Psoas muscle (tissue), 8 donors: ENCODE measurements around the gene WDR35. TPM values are rescaled to one million over a fixed set of nuclear protein-coding genes. Genes with fewer than 3 reads are reported as not detected.

Experiments used
- ATAC-seq, 4 donors: fragments of 200-7000 bp; cut with Tn5 transposase; one replicate each; pipeline ENCODE4 v1.9.1; 2020; ENCODE audit warnings: moderate library complexity in 3 of 4, mild to moderate bottlenecking in 2 of 4
- DNase-seq, 2 donors: peaks; one replicate each; pipeline ENCODE4 v3.0.0-alpha.2; 2020
- H3K27ac ChIP-seq: fragments of 200-600 bp; one replicate; pipeline ENCODE4 v1.8.0; 2022
- H3K27me3 ChIP-seq, 3 donors: fragments of 200-600 bp in 1 of 3; one replicate each; pipeline versions ENCODE4 v1.6.1 to v1.8.0; 2013 to 2022; ENCODE audit warnings: low read length in 2 of 3, mild to moderate bottlenecking in 2 of 3, moderate library complexity in 1 of 3; ENCODE audit not compliant: insufficient read depth in 3 of 3
- H3K36me3 ChIP-seq, 2 donors: fragments of 200-600 bp in 1 of 2; one replicate each; pipeline versions ENCODE4 v1.6.1 to v1.8.0; 2013 to 2022; ENCODE audit warnings: low read depth in 1 of 2, mild to moderate bottlenecking in 1 of 2, moderate library complexity in 1 of 2; ENCODE audit not compliant: insufficient read depth in 1 of 2
- H3K4me1 ChIP-seq: fragments of 200-600 bp; one replicate; pipeline ENCODE4 v1.8.0; 2022
- H3K4me3 ChIP-seq: fragments of 200-600 bp; one replicate; pipeline ENCODE4 v1.8.0; 2022; ENCODE audit warnings: mild to moderate bottlenecking
- H3K9me3 ChIP-seq: fragments of 200-600 bp; one replicate; pipeline ENCODE4 v1.8.0; 2022
- WGBS, 3 donors: extraction: QIAGEN DNeasy Blood & Tissue Kit; methylation state at CpG; one replicate each; pipeline versions ENCODE4 v1.1.6 to v1.1.7; 2013; 5-methylcytosine and 5-hydroxymethylcytosine counted together
- intact Hi-C, 2 donors: fragments of 100-400 bp; cut with DNase I; formaldehyde crosslinking; loops; one replicate each; pipeline versions ENCODE4 v1.11.0 to v1.14.2; 2022
- polyA plus RNA-seq, 3 donors: library from polyadenylated mRNA; stranded (reverse); fragments of 200-250 nt; gene quantifications; one replicate each; pipeline ENCODE4 v1.2.3, GENCODE V29; 2013
- total RNA-seq, 4 donors: library from RNA; stranded (reverse); fragmentation: NEBNext Ultra II Directional in 2 of 4; extraction: Animal tissue kit (Norgen Biotek cat#: 25700) in 2 of 4; gene quantifications; one replicate each; pipeline versions ENCODE4 v1.2.1 to v1.2.4, GENCODE V29; 2021 to 2023
- TF ChIP-seq, protein P1 (sequence below): fragments of 200-600 bp; IDR thresholded peaks from one replicate; pipeline ENCODE4 v1.8.0; 2022; ENCODE audit warnings: antibody characterized with exemption
- donor health status: healthy with polysubstance abuse.
- donor health status: DM: no; HTN: no; CAD: no; lungs with moderate emphysema.
- donor health status: Bipolar disorder and iron deficiency.
- donor health status: healthy.
- donor health status: DM: yes; HTN: yes; CAD: no.
- donor health status: DM: no; HTN: no; CAD: no.
- donor health status: DM: no; HTN: no; CAD: no.
- donor health status: DM: yes; HTN: yes; CAD: no.

Gene WDR35
- total and polyA plus RNA-seq, 7 donors: 1.7 to 6.1 (median 3.4) TPM

DNA sequence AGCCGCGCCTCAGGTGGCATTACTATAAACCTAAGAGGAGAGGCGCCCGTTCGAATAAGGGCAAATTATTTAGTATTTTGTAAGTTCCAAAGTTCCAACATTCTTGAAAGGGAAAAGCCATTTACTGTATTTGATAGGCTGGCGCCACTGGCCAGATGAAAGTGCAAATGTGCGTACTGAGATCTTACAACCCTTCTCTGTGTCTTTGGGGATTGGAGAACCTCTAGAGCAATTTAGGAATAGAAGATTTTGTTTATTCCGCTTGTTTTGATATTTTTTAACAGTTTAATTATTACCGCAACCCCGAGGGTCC lies 467 bp upstream of the WDR35 start:
- peak overlapping the region; percentile 59 for H3K27ac ChIP-seq
- H3K4me1 ChIP-seq: peaks cover 11% of the 10 kb centered on the region
- H3K9me3 ChIP-seq: no peaks in the 10 kb centered on the region
- peak in 2 of 4 donors; percentile 6 to 9 for ATAC-seq
- H3K36me3 ChIP-seq: no peaks in the 10 kb centered on the region
- no peak for DNase-seq
- no peaks in the 10 kb centered on the region for H3K27me3 ChIP-seq
- peak overlapping the region; percentile 87 for H3K4me3 ChIP-seq
- intact Hi-C loops: no loop called here
- TF ChIP-seq, protein P1, sequence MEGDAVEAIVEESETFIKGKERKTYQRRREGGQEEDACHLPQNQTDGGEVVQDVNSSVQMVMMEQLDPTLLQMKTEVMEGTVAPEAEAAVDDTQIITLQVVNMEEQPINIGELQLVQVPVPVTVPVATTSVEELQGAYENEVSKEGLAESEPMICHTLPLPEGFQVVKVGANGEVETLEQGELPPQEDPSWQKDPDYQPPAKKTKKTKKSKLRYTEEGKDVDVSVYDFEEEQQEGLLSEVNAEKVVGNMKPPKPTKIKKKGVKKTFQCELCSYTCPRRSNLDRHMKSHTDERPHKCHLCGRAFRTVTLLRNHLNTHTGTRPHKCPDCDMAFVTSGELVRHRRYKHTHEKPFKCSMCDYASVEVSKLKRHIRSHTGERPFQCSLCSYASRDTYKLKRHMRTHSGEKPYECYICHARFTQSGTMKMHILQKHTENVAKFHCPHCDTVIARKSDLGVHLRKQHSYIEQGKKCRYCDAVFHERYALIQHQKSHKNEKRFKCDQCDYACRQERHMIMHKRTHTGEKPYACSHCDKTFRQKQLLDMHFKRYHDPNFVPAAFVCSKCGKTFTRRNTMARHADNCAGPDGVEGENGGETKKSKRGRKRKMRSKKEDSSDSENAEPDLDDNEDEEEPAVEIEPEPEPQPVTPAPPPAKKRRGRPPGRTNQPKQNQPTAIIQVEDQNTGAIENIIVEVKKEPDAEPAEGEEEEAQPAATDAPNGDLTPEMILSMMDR: no peak
- 17 to 20% (median 19%) methylated on average over 10 of the region's 10 CpGs for WGBS, 3 donors

DNA sequence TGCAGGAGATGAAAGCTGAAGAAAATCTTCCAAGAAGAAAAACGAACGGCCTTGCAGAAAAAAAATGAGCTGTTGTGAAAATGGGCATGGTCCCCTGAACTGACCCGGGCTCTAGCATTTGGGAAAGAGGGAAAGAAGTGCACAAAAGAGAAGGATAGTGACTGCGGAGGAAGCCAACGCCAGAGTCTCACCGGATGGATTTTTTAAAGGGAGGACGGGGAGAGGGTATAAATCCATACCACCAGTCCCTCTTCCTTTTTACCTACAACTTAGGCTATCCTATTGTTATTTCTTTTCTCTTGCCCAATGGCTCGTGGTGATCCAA lies 601 bp downstream of the WDR35 start:
- Histone ChIP-seq H3K9me3 (no peaks in the 10 kb centered on the region), H3K36me3 (peaks cover 0 to 7% of the 10 kb centered on the region in 2 donors), H3K27ac (peak overlapping the region; percentile 59), H3K4me1 (peaks cover 11% of the 10 kb centered on the region), H3K4me3 (peak overlapping the region; percentile 87), H3K27me3 (no peaks in the 10 kb centered on the region)
- TF ChIP-seq, protein P1: no peak
- no peak for DNase-seq
- no peak for ATAC-seq
- intact Hi-C loops: no loop called here
- 4 to 6% (median 4%) methylated on average over 8 of the region's 8 CpGs for WGBS, 3 donors

DNA sequence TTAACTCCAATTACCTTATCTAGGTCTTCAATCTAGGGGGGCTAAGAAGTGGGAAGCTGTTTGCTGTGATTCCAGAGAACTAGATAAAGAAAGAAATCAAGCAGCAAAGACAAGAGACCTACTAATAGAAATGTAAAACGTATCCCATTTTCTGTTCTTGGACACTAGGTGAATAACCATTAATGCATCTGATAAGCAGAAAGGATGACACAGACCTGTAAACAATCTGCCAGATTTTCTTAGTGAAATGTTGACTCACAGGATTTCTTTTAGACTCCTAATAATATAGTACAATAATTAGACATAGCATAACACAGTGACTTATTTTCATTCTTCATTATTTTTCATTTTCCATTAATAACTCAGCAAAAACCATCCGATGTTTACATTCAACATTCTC lies 1.3 kb downstream of the WDR35 start:
- 78 to 81% (median 79%) methylated on average over 2 of the region's 2 CpGs for WGBS, 3 donors
- peaks cover 0 to 7% of the 10 kb centered on the region in 2 donors for H3K36me3 ChIP-seq
- ATAC-seq (no peak), DNase-seq (no peak)
- peaks cover 11% of the 10 kb centered on the region for H3K4me1 ChIP-seq
- H3K9me3 ChIP-seq: no peaks in the 10 kb centered on the region
- peak overlapping the region; percentile 87 for H3K4me3 ChIP-seq
- no peaks in the 10 kb centered on the region for H3K27me3 ChIP-seq
- intact Hi-C loops: no loop called here
- TF ChIP-seq, protein P1: no peak
- H3K27ac ChIP-seq: no peak overlapping the region

DNA sequence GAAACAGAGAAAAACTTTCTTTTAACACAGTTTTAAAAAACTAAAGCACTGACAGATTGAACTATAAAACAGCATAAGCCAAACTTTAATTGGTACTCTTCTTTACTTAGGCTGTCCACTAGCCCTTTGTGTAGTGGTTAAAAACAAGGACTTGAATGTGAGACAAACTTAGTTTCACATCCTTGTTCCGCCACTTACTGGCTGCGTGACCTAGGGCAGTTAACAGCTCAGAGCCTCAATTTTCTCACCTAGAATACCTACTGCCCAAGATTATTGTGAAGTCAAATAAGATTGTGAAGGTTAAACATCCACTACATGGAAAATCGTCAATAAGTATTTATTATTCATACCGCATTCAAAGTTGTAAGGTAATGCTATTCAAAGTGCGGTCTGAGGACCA lies 2.0 kb downstream of the WDR35 start:
- Histone ChIP-seq H3K4me3 (no peak overlapping the region), H3K27me3 (no peaks in the 10 kb centered on the region), H3K4me1 (peaks cover 11% of the 10 kb centered on the region), H3K36me3 (peaks cover 0 to 7% of the 10 kb centered on the region in 2 donors), H3K27ac (no peak overlapping the region), H3K9me3 (no peaks in the 10 kb centered on the region)
- TF ChIP-seq, protein P1: no peak
- DNase-seq (no peak), ATAC-seq (no peak)
- WGBS, 3 donors: 91 to 94% (median 91%) methylated on average over 5 of the region's 5 CpGs
- intact Hi-C loops: no loop called here

DNA sequence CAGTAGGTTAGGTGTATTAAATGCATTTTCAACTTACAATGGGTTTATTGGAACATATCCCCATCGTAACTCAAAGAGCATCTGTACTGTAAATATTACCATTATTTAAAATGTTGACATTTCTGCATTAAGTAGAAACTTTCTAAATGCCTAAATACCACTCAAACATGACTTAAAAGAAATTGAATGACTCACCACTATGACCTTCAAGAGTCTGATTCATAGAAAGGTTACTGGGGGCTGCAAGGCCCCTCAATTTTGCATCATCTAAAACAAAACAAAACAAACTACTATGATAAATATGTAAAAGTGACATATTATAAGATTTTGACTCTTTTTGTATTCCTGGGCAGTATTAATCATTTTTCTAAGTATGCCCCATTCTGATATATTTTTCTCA lies 7.6 kb downstream of the WDR35 start:
- WGBS, 3 donors: 93 to 98% (median 97%) methylated on average over 1 of the region's 1 CpG
- TF ChIP-seq, protein P1: no peak
- intact Hi-C loops: no loop called here
- Histone ChIP-seq H3K27ac (no peak overlapping the region), H3K36me3 (peaks cover 0 to 48% of the 10 kb centered on the region in 2 donors), H3K4me1 (no peaks in the 10 kb centered on the region), H3K9me3 (no peaks in the 10 kb centered on the region), H3K4me3 (no peak overlapping the region), H3K27me3 (no peaks in the 10 kb centered on the region)
- DNase-seq: no peak
- no peak for ATAC-seq
